ENCODE data around the gene CA10.

DNA sequence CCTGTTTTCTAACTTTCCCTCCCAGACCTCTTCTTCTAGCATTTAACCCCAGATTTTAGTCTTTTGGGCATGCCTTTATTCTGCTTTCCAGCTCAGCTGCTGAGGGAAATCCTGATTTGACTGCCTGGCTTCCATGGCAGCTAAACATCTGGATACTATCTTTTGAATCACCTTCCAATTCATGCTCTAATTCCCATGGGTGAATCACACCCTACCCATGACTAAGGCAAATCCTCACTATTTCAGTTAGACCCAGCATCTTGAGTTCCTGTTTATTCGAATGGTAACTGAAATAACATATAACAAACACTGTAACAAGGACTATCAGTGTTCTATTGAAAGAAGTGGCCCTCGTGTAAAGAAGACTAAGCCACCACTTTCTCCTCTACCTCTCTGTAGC is 29.8 kb downstream of the CA10 start:
- TF ChIP-seq, protein P1, sequence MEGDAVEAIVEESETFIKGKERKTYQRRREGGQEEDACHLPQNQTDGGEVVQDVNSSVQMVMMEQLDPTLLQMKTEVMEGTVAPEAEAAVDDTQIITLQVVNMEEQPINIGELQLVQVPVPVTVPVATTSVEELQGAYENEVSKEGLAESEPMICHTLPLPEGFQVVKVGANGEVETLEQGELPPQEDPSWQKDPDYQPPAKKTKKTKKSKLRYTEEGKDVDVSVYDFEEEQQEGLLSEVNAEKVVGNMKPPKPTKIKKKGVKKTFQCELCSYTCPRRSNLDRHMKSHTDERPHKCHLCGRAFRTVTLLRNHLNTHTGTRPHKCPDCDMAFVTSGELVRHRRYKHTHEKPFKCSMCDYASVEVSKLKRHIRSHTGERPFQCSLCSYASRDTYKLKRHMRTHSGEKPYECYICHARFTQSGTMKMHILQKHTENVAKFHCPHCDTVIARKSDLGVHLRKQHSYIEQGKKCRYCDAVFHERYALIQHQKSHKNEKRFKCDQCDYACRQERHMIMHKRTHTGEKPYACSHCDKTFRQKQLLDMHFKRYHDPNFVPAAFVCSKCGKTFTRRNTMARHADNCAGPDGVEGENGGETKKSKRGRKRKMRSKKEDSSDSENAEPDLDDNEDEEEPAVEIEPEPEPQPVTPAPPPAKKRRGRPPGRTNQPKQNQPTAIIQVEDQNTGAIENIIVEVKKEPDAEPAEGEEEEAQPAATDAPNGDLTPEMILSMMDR (IDR thresholded peaks at IDR 0.05): no peak
- TF ChIP-seq EP300 (IDR thresholded peaks at IDR 0.05; ENCODE audit: low read depth): no peak

Data from transverse colon (tissue), 3 donors.